ENCODE results near the gene MLIP.

Gene MLIP

GRCh38 chr6:54262499-54262898 is 151.3 kb downstream of the MLIP start:
- H3K4me1 ChIP-seq (ENCODE audit: insufficient read depth, insufficient read length) = no peaks in the 10 kb centered on the region
- DNase-seq (ENCODE audit: low read depth, low spot score) = peak; percentile 16
- no peaks in the 10 kb centered on the region for H3K9me3 ChIP-seq (ENCODE audit: insufficient read depth, low read length)
- H3K36me3 ChIP-seq (ENCODE audit: insufficient read depth, insufficient read length, low read length) = no peaks in the 10 kb centered on the region
- no peak overlapping the region for H3K9ac ChIP-seq (ENCODE audit: insufficient read length, low read depth)
- H3K4me3 ChIP-seq (ENCODE audit: insufficient read length, low read depth) = no peak overlapping the region
- TF ChIP-seq SUZ12 (IDR thresholded peaks at IDR 0.05; ENCODE audit: extremely low read depth, insufficient read depth, insufficient read length) (no peak), YY1 (IDR thresholded peaks at IDR 0.05; ENCODE audit: insufficient read depth, insufficient read length) (no peak), ZNF274 (IDR thresholded peaks at IDR 0.05; ENCODE audit: low read depth, low read length) (no peak)
- H3K27me3 ChIP-seq (ENCODE audit: insufficient read depth, insufficient read length) = no peaks in the 10 kb centered on the region

GRCh38 chr6:54262971-54263370 is 151.7 kb downstream of the MLIP start:
- no peaks in the 10 kb centered on the region for H3K36me3 ChIP-seq (ENCODE audit: insufficient read depth, insufficient read length, low read length)
- no peak for TF ChIP-seq ZNF274 (IDR thresholded peaks at IDR 0.05; ENCODE audit: low read depth, low read length)
- TF ChIP-seq SUZ12 (IDR thresholded peaks at IDR 0.05; ENCODE audit: extremely low read depth, insufficient read depth, insufficient read length) = no peak
- no peak for TF ChIP-seq YY1 (IDR thresholded peaks at IDR 0.05; ENCODE audit: insufficient read depth, insufficient read length)

GRCh38 chr6:54264581-54265272 is 153.5 kb downstream of the MLIP start:
- no peaks in the 10 kb centered on the region for H3K4me1 ChIP-seq (ENCODE audit: insufficient read depth, insufficient read length)
- no peaks in the 10 kb centered on the region for H3K36me3 ChIP-seq (ENCODE audit: insufficient read depth, insufficient read length, low read length)
- H3K27me3 ChIP-seq (ENCODE audit: insufficient read depth, insufficient read length) = no peaks in the 10 kb centered on the region
- no peaks in the 10 kb centered on the region for H3K9me3 ChIP-seq (ENCODE audit: insufficient read depth, low read length)
- H3K9ac ChIP-seq (ENCODE audit: insufficient read length, low read depth) = no peak overlapping the region
- TF ChIP-seq ZNF274 (IDR thresholded peaks at IDR 0.05; ENCODE audit: low read depth, low read length) (no peak), SUZ12 (IDR thresholded peaks at IDR 0.05; ENCODE audit: extremely low read depth, insufficient read depth, insufficient read length) (no peak), YY1 (IDR thresholded peaks at IDR 0.05; ENCODE audit: insufficient read depth, insufficient read length) (no peak)
- H3K4me3 ChIP-seq (ENCODE audit: insufficient read length, low read depth) = no peak overlapping the region
- no peak for DNase-seq (ENCODE audit: low read depth, low spot score)

More at GRCh38 chr6:54262971-54263370, 151.7 kb downstream of the MLIP start:
- no peak for DNase-seq (ENCODE audit: low read depth, low spot score)
- no peaks in the 10 kb centered on the region for H3K27me3 ChIP-seq (ENCODE audit: insufficient read depth, insufficient read length)
- no peaks in the 10 kb centered on the region for H3K4me1 ChIP-seq (ENCODE audit: insufficient read depth, insufficient read length)
- no peak overlapping the region for H3K9ac ChIP-seq (ENCODE audit: insufficient read length, low read depth)
- no peaks in the 10 kb centered on the region for H3K9me3 ChIP-seq (ENCODE audit: insufficient read depth, low read length)
- H3K4me3 ChIP-seq (ENCODE audit: insufficient read length, low read depth) = no peak overlapping the region

- no peak overlapping the region for H3K4me3 ChIP-seq (ENCODE audit: insufficient read length, low read depth)
- no peaks in the 10 kb centered on the region for H3K4me1 ChIP-seq (ENCODE audit: insufficient read depth, insufficient read length)
- no peak overlapping the region for H3K9ac ChIP-seq (ENCODE audit: insufficient read length, low read depth)
- H3K36me3 ChIP-seq (ENCODE audit: insufficient read depth, insufficient read length, low read length) = no peaks in the 10 kb centered on the region
- no peaks in the 10 kb centered on the region for H3K9me3 ChIP-seq (ENCODE audit: insufficient read depth, low read length)
- no peaks in the 10 kb centered on the region for H3K27me3 ChIP-seq (ENCODE audit: insufficient read depth, insufficient read length)
- peak; percentile 13 for DNase-seq (ENCODE audit: low read depth, low spot score)
- TF ChIP-seq SUZ12 (IDR thresholded peaks at IDR 0.05; ENCODE audit: extremely low read depth, insufficient read depth, insufficient read length) = no peak
- TF ChIP-seq YY1 (IDR thresholded peaks at IDR 0.05; ENCODE audit: insufficient read depth, insufficient read length) = no peak
- no peak for TF ChIP-seq ZNF274 (IDR thresholded peaks at IDR 0.05; ENCODE audit: low read depth, low read length)
Observed at GRCh38 chr6:54266400-54266923, 155.2 kb downstream of the MLIP start.

- TF ChIP-seq SUZ12 (IDR thresholded peaks at IDR 0.05; ENCODE audit: extremely low read depth, insufficient read depth, insufficient read length) (no peak), YY1 (IDR thresholded peaks at IDR 0.05; ENCODE audit: insufficient read depth, insufficient read length) (no peak)
- Histone ChIP-seq H3K9ac (ENCODE audit: insufficient read length, low read depth) (no peak overlapping the region), H3K36me3 (ENCODE audit: insufficient read depth, insufficient read length, low read length) (no peaks in the 10 kb centered on the region), H3K4me3 (ENCODE audit: insufficient read length, low read depth) (no peak overlapping the region), H3K9me3 (ENCODE audit: insufficient read depth, low read length) (no peaks in the 10 kb centered on the region), H3K4me1 (ENCODE audit: insufficient read depth, insufficient read length) (no peaks in the 10 kb centered on the region), H3K27me3 (ENCODE audit: insufficient read depth, insufficient read length) (no peaks in the 10 kb centered on the region)
- peak; percentile 33 for DNase-seq (ENCODE audit: low read depth, low spot score)
Observed at GRCh38 chr6:54267798-54268197, 156.6 kb downstream of the MLIP start.

GRCh38 chr6:54273214-54273820 is 162.1 kb downstream of the MLIP start:
- H3K36me3 ChIP-seq (ENCODE audit: insufficient read depth, insufficient read length, low read length) = no peaks in the 10 kb centered on the region
- H3K27me3 ChIP-seq (ENCODE audit: insufficient read depth, insufficient read length) = no peaks in the 10 kb centered on the region
- no peak for TF ChIP-seq YY1 (IDR thresholded peaks at IDR 0.05; ENCODE audit: insufficient read depth, insufficient read length)
- no peak for TF ChIP-seq SUZ12 (IDR thresholded peaks at IDR 0.05; ENCODE audit: extremely low read depth, insufficient read depth, insufficient read length)
- TF ChIP-seq ZNF274 (IDR thresholded peaks at IDR 0.05; ENCODE audit: low read depth, low read length) = no peak
- H3K4me1 ChIP-seq (ENCODE audit: insufficient read depth, insufficient read length) = no peaks in the 10 kb centered on the region
- no peak for DNase-seq (ENCODE audit: low read depth, low spot score)
- H3K9me3 ChIP-seq (ENCODE audit: insufficient read depth, low read length) = no peaks in the 10 kb centered on the region
- no peak overlapping the region for H3K4me3 ChIP-seq (ENCODE audit: insufficient read length, low read depth)
- H3K9ac ChIP-seq (ENCODE audit: insufficient read length, low read depth) = no peak overlapping the region

- Histone ChIP-seq H3K9ac (ENCODE audit: insufficient read length, low read depth) (no peak overlapping the region), H3K4me1 (ENCODE audit: insufficient read depth, insufficient read length) (no peaks in the 10 kb centered on the region), H3K9me3 (ENCODE audit: insufficient read depth, low read length) (no peaks in the 10 kb centered on the region), H3K4me3 (ENCODE audit: insufficient read length, low read depth) (no peak overlapping the region), H3K36me3 (ENCODE audit: insufficient read depth, insufficient read length, low read length) (no peaks in the 10 kb centered on the region), H3K27me3 (ENCODE audit: insufficient read depth, insufficient read length) (no peaks in the 10 kb centered on the region)
- TF ChIP-seq SUZ12 (IDR thresholded peaks at IDR 0.05; ENCODE audit: extremely low read depth, insufficient read depth, insufficient read length) = no peak
- TF ChIP-seq YY1 (IDR thresholded peaks at IDR 0.05; ENCODE audit: insufficient read depth, insufficient read length) = no peak
- TF ChIP-seq ZNF274 (IDR thresholded peaks at IDR 0.05; ENCODE audit: low read depth, low read length) = no peak
- no peak for DNase-seq (ENCODE audit: low read depth, low spot score)
Observed at GRCh38 chr6:54274383-54274782, 163.1 kb downstream of the MLIP start.
